ENCODE data around the gene OLA1. TPM values are rescaled to one million over a fixed set of nuclear protein-coding genes. Genes with fewer than 3 reads are reported as not detected.

Gene OLA1
- total RNA-seq, 4 donors from 2014 or later: 75.4 to 111 (median 92.8) TPM

DNA sequence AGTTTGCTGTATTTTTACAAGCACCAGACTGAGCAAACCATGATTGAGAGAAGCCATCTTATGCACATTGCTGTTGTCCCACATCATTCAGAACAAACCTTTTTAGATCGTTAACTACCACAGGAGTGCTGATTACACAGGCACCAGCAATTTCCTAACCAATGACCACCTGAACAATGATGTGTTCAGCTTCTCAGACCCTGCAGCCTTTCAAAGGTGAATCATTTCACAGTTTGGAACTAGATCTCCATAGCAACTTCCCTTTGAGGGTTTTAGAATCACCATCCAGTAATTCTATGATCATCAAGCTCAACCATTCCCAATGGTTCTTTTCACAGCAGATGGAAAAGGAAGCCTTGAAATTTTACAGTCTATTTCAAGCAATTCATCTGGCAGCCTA lies 71.4 kb downstream of the OLA1 start:
- Histone ChIP-seq H3K9me3 (no peaks in the 10 kb centered on the region), H3K4me1 (peaks cover 3 to 14% of the 10 kb centered on the region in 2 donors), H3K27me3 (no peaks in the 10 kb centered on the region), H3K27ac (no peak overlapping the region), H3K36me3 (no peaks in the 10 kb centered on the region), H3K4me3 (no peak overlapping the region)
- TF ChIP-seq CTCF (IDR thresholded peaks at IDR 0.05 in 4 of 5, conservative IDR thresholded peaks at IDR 0.05 in 1 of 5) (no peak), POLR2A (IDR thresholded peaks at IDR 0.05) (no peak)
- DNase-seq: no peak
- no peak for ATAC-seq
- in situ Hi-C loops (cut with MboI; ENCODE audit: low sequenced_read_pairs in 4 of 4) (no loop called here), intact Hi-C loops (cut with DNase I; ENCODE audit: low total_unique reads) (no loop called here)

- Histone ChIP-seq H3K4me3 (no peak overlapping the region), H3K4me1 (peaks cover 3 to 14% of the 10 kb centered on the region in 2 donors), H3K27ac (no peak overlapping the region), H3K27me3 (no peaks in the 10 kb centered on the region), H3K9me3 (peaks cover 0 to under 1% (median 0%) of the 10 kb centered on the region in 3 donors), H3K36me3 (no peaks in the 10 kb centered on the region)
- no peak for ATAC-seq
- DNase-seq: no peak
- in situ Hi-C loops (cut with MboI; ENCODE audit: low sequenced_read_pairs in 4 of 4): loop anchor here in 1 of 4 donors (25.0 kb wide), 1 partner anchor 163 kb away; the partner anchor contains the start of gene SP9
- intact Hi-C loops (cut with DNase I; ENCODE audit: low total_unique reads): no loop called here
- no peak for TF ChIP-seq CTCF (IDR thresholded peaks at IDR 0.05 in 4 of 5, conservative IDR thresholded peaks at IDR 0.05 in 1 of 5)
- TF ChIP-seq POLR2A (IDR thresholded peaks at IDR 0.05): no peak
Observed at GRCh38 chr2:174174741-174175140, 73.6 kb downstream of the OLA1 start.

GRCh38 chr2:174172802-174173355 lies 75.5 kb downstream of the OLA1 start:
- peaks cover 0 to 7% (median 5%) of the 10 kb centered on the region in 3 donors for H3K9me3 ChIP-seq
- H3K27ac ChIP-seq: no peak overlapping the region
- no peaks in the 10 kb centered on the region for H3K36me3 ChIP-seq
- H3K27me3 ChIP-seq: no peaks in the 10 kb centered on the region
- ATAC-seq (no peak), DNase-seq (no peak)
- no peak overlapping the region for H3K4me3 ChIP-seq
- intact Hi-C loops (cut with DNase I; ENCODE audit: low total_unique reads) (no loop called here), in situ Hi-C loops (cut with MboI; ENCODE audit: low sequenced_read_pairs in 4 of 4) (loop anchor here in 1 of 4 donors (25.0 kb wide), 1 partner anchor 164 kb away; the partner anchor contains the start of gene SP9)
- no peak for TF ChIP-seq CTCF (IDR thresholded peaks at IDR 0.05 in 4 of 5, conservative IDR thresholded peaks at IDR 0.05 in 1 of 5)
- no peak for TF ChIP-seq POLR2A (IDR thresholded peaks at IDR 0.05)
- H3K4me1 ChIP-seq: peaks cover 3 to 14% of the 10 kb centered on the region in 2 donors

DNA sequence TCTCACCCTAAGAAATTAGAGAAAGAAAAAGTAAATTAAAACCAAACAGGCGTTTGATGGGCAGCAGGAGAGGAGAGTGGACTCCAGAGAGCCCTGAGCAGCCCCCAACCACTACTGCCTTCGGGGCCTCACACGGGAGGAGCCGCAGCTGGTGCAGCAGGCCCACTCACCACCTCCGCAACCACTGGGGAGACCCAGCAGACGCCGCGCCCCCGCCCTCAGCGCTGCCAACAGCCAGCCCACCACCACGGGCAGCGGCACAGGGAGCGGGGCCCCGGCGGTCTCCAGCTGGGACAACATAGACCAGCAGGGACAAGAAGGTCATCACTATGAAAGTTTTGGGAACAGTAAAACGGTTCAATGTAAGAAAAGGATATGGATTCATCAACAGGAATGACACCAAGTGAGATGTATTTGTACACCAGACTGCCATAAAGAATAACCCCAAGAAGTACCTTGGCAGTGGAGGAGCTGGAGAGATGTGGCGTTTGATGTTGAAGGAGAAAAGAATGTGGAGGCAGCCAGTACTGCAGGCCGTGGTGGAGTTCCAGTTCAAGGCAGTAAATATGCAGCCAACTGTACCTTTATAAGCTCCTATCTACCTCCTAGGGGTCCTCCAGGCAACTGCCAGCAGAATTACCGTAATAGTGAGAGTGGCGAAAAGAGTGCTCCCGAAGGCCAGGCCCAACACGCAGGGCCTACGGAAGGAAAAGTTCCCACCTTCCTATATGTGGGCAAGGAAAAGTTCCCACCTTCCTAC lies 76.5 kb downstream of the OLA1 start:
- DNase-seq: no peak
- TF ChIP-seq POLR2A (IDR thresholded peaks at IDR 0.05) (no peak), CTCF (IDR thresholded peaks at IDR 0.05 in 4 of 5, conservative IDR thresholded peaks at IDR 0.05 in 1 of 5) (no peak)
- H3K27me3 ChIP-seq: no peaks in the 10 kb centered on the region
- H3K4me1 ChIP-seq: peaks cover 0 to 7% of the 10 kb centered on the region in 2 donors
- intact Hi-C loops (cut with DNase I; ENCODE audit: low total_unique reads): no loop called here
- no peak for ATAC-seq
- H3K4me3 ChIP-seq: no peak overlapping the region
- H3K9me3 ChIP-seq: peaks cover 0 to 7% (median 5%) of the 10 kb centered on the region in 3 donors
- no peaks in the 10 kb centered on the region for H3K36me3 ChIP-seq
- no peak overlapping the region for H3K27ac ChIP-seq
- in situ Hi-C loops (cut with MboI; ENCODE audit: low sequenced_read_pairs in 4 of 4): loop anchor here in 1 of 4 donors (25.0 kb wide), 1 partner anchor 165 kb away; the partner anchor contains the start of gene SP9
